KMS-11 (cell line): ENCODE measurements around the gene RIT1.
A peak's percentile ranks its signal among the peaks of the same experiment; 100 is the strongest.

Experiments used
- H2AFZ ChIP-seq: fragments of 200-600 bp; sonication (generic); 2 replicates; pipeline ENCODE4 v1.6.1; 2016; ENCODE audit warnings: antibody characterized with exemption, mixed run types, low read depth
- H3K27ac ChIP-seq: fragments of 200-600 bp; sonication (generic); 2 replicates; pipeline ENCODE4 v1.6.1; 2016; ENCODE audit warnings: mild to moderate bottlenecking, mixed run types
- H3K27me3 ChIP-seq: fragments of 200-600 bp; sonication (generic); 2 replicates; pipeline ENCODE4 v1.6.1; 2017; ENCODE audit warnings: mild to moderate bottlenecking, low read depth, mixed run types, moderate library complexity; ENCODE audit not compliant: insufficient read depth
- H3K36me3 ChIP-seq: fragments of 200-600 bp; sonication (generic); 2 replicates; pipeline ENCODE4 v1.6.1; 2017; ENCODE audit warnings: mild to moderate bottlenecking, mixed run types; ENCODE audit not compliant: insufficient read depth
- H3K4me1 ChIP-seq: fragments of 200-600 bp; sonication (generic); 2 replicates; pipeline ENCODE4 v1.6.1; 2016; ENCODE audit warnings: mild to moderate bottlenecking, low read depth, mixed run types; ENCODE audit not compliant: poor library complexity, severe bottlenecking
- H3K4me2 ChIP-seq: fragments of 200-600 bp; sonication (generic); 2 replicates; pipeline ENCODE4 v1.7.0; 2016; ENCODE audit warnings: mild to moderate bottlenecking, mixed run types
- H3K4me3 ChIP-seq: fragments of 200-600 bp; sonication (generic); IDR thresholded peaks from 2 replicates; pipeline ENCODE4 v1.6.1; 2017; ENCODE audit warnings: low read depth, low read length, mixed read lengths; ENCODE audit not compliant: insufficient read depth
- H3K79me2 ChIP-seq: fragments of 200-600 bp; sonication (generic); 2 replicates; pipeline ENCODE4 v1.6.1; 2016; ENCODE audit warnings: low read depth, mixed run types; ENCODE audit not compliant: insufficient read depth
- H3K9ac ChIP-seq: fragments of 200-600 bp; sonication (generic); 2 replicates; pipeline ENCODE4 v1.6.1; 2016; ENCODE audit warnings: mild to moderate bottlenecking, mixed run types
- H4K20me1 ChIP-seq: fragments of 200-600 bp; sonication (generic); 2 replicates; pipeline ENCODE4 v1.6.1; 2016; ENCODE audit warnings: mild to moderate bottlenecking, mixed run types; ENCODE audit not compliant: insufficient read depth
- CTCF ChIP-seq: fragments of 200-600 bp; sonication (generic); conservative IDR thresholded peaks from 2 replicates; pipeline ENCODE4 v1.6.1; 2017; ENCODE audit warnings: low read depth, mild to moderate bottlenecking, antibody characterized with exemption, low read length, moderate library complexity, mixed read lengths

The RIT1 gene

GRCh38 chr1:155912056-155912536 lies 947 bp upstream of the RIT1 start:
- H3K79me2 ChIP-seq, result peaks cover 7% of the 10 kb centered on the region; the same call in 1 of the 2 replicates
- peak overlapping the region; percentile 25; the same call in 1 of the 2 replicates for H3K27ac ChIP-seq
- H2AFZ ChIP-seq, result no peak overlapping the region
- H3K27me3 ChIP-seq, result no peaks in the 10 kb centered on the region
- H3K4me2 ChIP-seq, result peak overlapping the region; percentile 66
- H3K36me3 ChIP-seq, result peaks cover 42% of the 10 kb centered on the region; the same call in 1 of the 2 replicates
- H3K4me1 ChIP-seq, result peaks cover 28% of the 10 kb centered on the region
- TF ChIP-seq CTCF, result no peak
- no peak overlapping the region for H3K9ac ChIP-seq
- H4K20me1 ChIP-seq, result no peaks in the 10 kb centered on the region
- H3K4me3 ChIP-seq, result no peak overlapping the region

DNA sequence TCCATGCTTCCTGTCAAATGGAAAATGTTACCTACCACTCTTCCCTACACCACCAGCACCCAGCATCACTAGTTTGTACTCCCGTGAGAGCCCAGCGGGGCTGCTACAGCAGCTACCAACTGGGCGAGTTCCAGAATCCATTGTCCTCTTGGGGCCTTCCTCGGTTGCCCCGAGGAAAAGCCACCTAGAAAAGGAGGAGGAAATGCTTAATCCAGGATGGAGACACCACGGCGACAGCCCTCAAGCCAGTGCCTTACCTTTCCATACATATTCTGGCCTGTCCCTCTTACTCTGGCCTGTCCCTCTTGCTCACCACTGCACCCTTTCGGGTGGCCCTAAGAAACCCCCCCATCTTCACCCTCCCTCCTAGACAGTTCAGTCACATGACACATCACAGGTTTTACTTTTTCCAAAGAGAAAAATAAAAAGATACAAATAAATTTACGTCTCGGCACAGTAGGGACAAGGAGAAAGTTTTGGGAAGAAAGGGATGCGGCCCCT lies 478 bp downstream of the RIT1 start:
- no peaks in the 10 kb centered on the region for H4K20me1 ChIP-seq
- peak overlapping the region; percentile 100 for H3K4me3 ChIP-seq
- H3K79me2 ChIP-seq, result peaks cover 7% of the 10 kb centered on the region; the same call in 1 of the 2 replicates
- H2AFZ ChIP-seq, result peak overlapping the region; percentile 46
- TF ChIP-seq CTCF, result 0 out of 2 replicates have a peak, but pooled peaks have one; percentile 25
- H3K9ac ChIP-seq, result peak overlapping the region; percentile 40; the same call in 1 of the 2 replicates
- H3K4me1 ChIP-seq, result peaks cover 28% of the 10 kb centered on the region
- H3K4me2 ChIP-seq, result peak overlapping the region; percentile 73
- no peaks in the 10 kb centered on the region for H3K27me3 ChIP-seq
- H3K27ac ChIP-seq, result peak overlapping the region; percentile 25; the same call in 1 of the 2 replicates
- H3K36me3 ChIP-seq, result peaks cover 28% of the 10 kb centered on the region; the same call in 1 of the 2 replicates

GRCh38 chr1:155909894-155910293 lies 1.3 kb downstream of the RIT1 start:
- no peaks in the 10 kb centered on the region for H3K27me3 ChIP-seq
- no peaks in the 10 kb centered on the region for H4K20me1 ChIP-seq
- peak overlapping the region; percentile 73 for H3K4me2 ChIP-seq
- peaks cover 21% of the 10 kb centered on the region; the same call in 1 of the 2 replicates for H3K36me3 ChIP-seq
- H3K9ac ChIP-seq, result no peak overlapping the region
- peaks cover 7% of the 10 kb centered on the region; the same call in 1 of the 2 replicates for H3K79me2 ChIP-seq
- H2AFZ ChIP-seq, result no peak overlapping the region
- no peak for TF ChIP-seq CTCF
- no peak overlapping the region for H3K4me3 ChIP-seq
- H3K27ac ChIP-seq, result no peak overlapping the region
- H3K4me1 ChIP-seq, result peaks cover 28% of the 10 kb centered on the region

- H3K27ac ChIP-seq, result no peak overlapping the region
- H3K36me3 ChIP-seq, result peaks cover 6% of the 10 kb centered on the region; the same call in 1 of the 2 replicates
- TF ChIP-seq CTCF, result no peak
- H3K4me2 ChIP-seq, result no peak overlapping the region
- H3K27me3 ChIP-seq, result no peaks in the 10 kb centered on the region
- no peak overlapping the region for H3K9ac ChIP-seq
- H3K4me3 ChIP-seq, result no peak overlapping the region
- no peaks in the 10 kb centered on the region for H3K79me2 ChIP-seq
- H4K20me1 ChIP-seq, result no peaks in the 10 kb centered on the region
- no peak overlapping the region for H2AFZ ChIP-seq
- no peaks in the 10 kb centered on the region for H3K4me1 ChIP-seq
Observed at GRCh38 chr1:155904261-155904660, 6.9 kb downstream of the RIT1 start.
